Stimulated activated naive CD8-positive, alpha-beta T cell treated with anti-CD3 and anti-CD28 coated beads, Interleukin-15, Interleukin-2, amounts not matched to agents 100 ng/mL and 50 ng/mL, for 24 hours (primary cell): ENCODE results near the gene GAS6.

Source experiments
- H3K27ac Mint-ChIP-seq: one replicate; pipeline ENCODE4 v1.8.0; 2021; ENCODE audit warnings: mild to moderate bottlenecking, mixed read lengths
- H3K27me3 Mint-ChIP-seq: one replicate; pipeline ENCODE4 v1.8.0; 2021; ENCODE audit warnings: mixed read lengths
- H3K36me3 Mint-ChIP-seq: one replicate; pipeline ENCODE4 v1.8.0; 2021; ENCODE audit warnings: low read depth, mixed read lengths
- H3K4me1 Mint-ChIP-seq: one replicate; pipeline ENCODE4 v1.8.0; 2021; ENCODE audit warnings: low read depth, mixed read lengths
- H3K4me3 Mint-ChIP-seq: one replicate; pipeline ENCODE4 v1.8.0; 2021; ENCODE audit warnings: mild to moderate bottlenecking, mixed read lengths
- H3K9me3 Mint-ChIP-seq: one replicate; pipeline ENCODE4 v1.8.0; 2021; ENCODE audit warnings: mixed read lengths

Gene GAS6

GRCh38 chr13:113845723-113846635, 17.9 kb downstream of the GAS6 start:
- Mint-ChIP-seq H3K4me3 (no peak overlapping the region), H3K4me1 (peaks cover 30% of the 10 kb centered on the region), H3K36me3 (no peaks in the 10 kb centered on the region), H3K27me3 (peaks cover 7% of the 10 kb centered on the region), H3K9me3 (peaks cover 3% of the 10 kb centered on the region), H3K27ac (no peak overlapping the region)

GRCh38 chr13:113845055-113845454, 18.8 kb downstream of the GAS6 start:
- Mint-ChIP-seq H3K27ac (no peak overlapping the region), H3K27me3 (peaks cover 7% of the 10 kb centered on the region), H3K4me3 (no peak overlapping the region), H3K36me3 (no peaks in the 10 kb centered on the region), H3K4me1 (peaks cover 30% of the 10 kb centered on the region), H3K9me3 (peaks cover 3% of the 10 kb centered on the region)

- no peak overlapping the region for H3K27ac Mint-ChIP-seq
- H3K9me3 Mint-ChIP-seq: peaks cover 3% of the 10 kb centered on the region
- H3K36me3 Mint-ChIP-seq: no peaks in the 10 kb centered on the region
- peaks cover 7% of the 10 kb centered on the region for H3K27me3 Mint-ChIP-seq
- peaks cover 30% of the 10 kb centered on the region for H3K4me1 Mint-ChIP-seq
- H3K4me3 Mint-ChIP-seq: no peak overlapping the region
Measured at GRCh38 chr13:113843864-113844556, 19.9 kb downstream of the GAS6 start.

- no peak overlapping the region for H3K27ac Mint-ChIP-seq
- no peaks in the 10 kb centered on the region for H3K36me3 Mint-ChIP-seq
- H3K9me3 Mint-ChIP-seq: peaks cover 3% of the 10 kb centered on the region
- peaks cover 7% of the 10 kb centered on the region for H3K27me3 Mint-ChIP-seq
- H3K4me1 Mint-ChIP-seq: peaks cover 30% of the 10 kb centered on the region
- H3K4me3 Mint-ChIP-seq: no peak overlapping the region
Measured at GRCh38 chr13:113843063-113843654, 20.7 kb downstream of the GAS6 start.

GRCh38 chr13:113842336-113843062, 21.4 kb downstream of the GAS6 start:
- peaks cover 3% of the 10 kb centered on the region for H3K9me3 Mint-ChIP-seq
- peaks cover 30% of the 10 kb centered on the region for H3K4me1 Mint-ChIP-seq
- no peak overlapping the region for H3K27ac Mint-ChIP-seq
- no peak overlapping the region for H3K4me3 Mint-ChIP-seq
- peaks cover 7% of the 10 kb centered on the region for H3K27me3 Mint-ChIP-seq
- no peaks in the 10 kb centered on the region for H3K36me3 Mint-ChIP-seq

- peaks cover 21% of the 10 kb centered on the region for H3K4me1 Mint-ChIP-seq
- no peak overlapping the region for H3K4me3 Mint-ChIP-seq
- no peak overlapping the region for H3K27ac Mint-ChIP-seq
- no peaks in the 10 kb centered on the region for H3K36me3 Mint-ChIP-seq
- H3K9me3 Mint-ChIP-seq: peaks cover 3% of the 10 kb centered on the region
- peaks cover 7% of the 10 kb centered on the region for H3K27me3 Mint-ChIP-seq
Measured at GRCh38 chr13:113841353-113841650, 22.6 kb downstream of the GAS6 start.

- H3K4me3 Mint-ChIP-seq: no peak overlapping the region
- peaks cover 15% of the 10 kb centered on the region for H3K4me1 Mint-ChIP-seq
- H3K27ac Mint-ChIP-seq: no peak overlapping the region
- no peaks in the 10 kb centered on the region for H3K36me3 Mint-ChIP-seq
- peaks cover 3% of the 10 kb centered on the region for H3K9me3 Mint-ChIP-seq
- peaks cover 4% of the 10 kb centered on the region for H3K27me3 Mint-ChIP-seq
Measured at GRCh38 chr13:113840541-113841352, 23.1 kb downstream of the GAS6 start.

GRCh38 chr13:113839536-113840204, 24.2 kb downstream of the GAS6 start:
- Mint-ChIP-seq H3K36me3 (no peaks in the 10 kb centered on the region), H3K27me3 (peaks cover 3% of the 10 kb centered on the region), H3K4me3 (no peak overlapping the region), H3K9me3 (peaks cover 3% of the 10 kb centered on the region), H3K4me1 (peaks cover 5% of the 10 kb centered on the region), H3K27ac (no peak overlapping the region)

- H3K27me3 Mint-ChIP-seq: no peaks in the 10 kb centered on the region
- H3K27ac Mint-ChIP-seq: no peak overlapping the region
- H3K9me3 Mint-ChIP-seq: peaks cover 3% of the 10 kb centered on the region
- no peaks in the 10 kb centered on the region for H3K36me3 Mint-ChIP-seq
- no peak overlapping the region for H3K4me3 Mint-ChIP-seq
- peaks cover 3% of the 10 kb centered on the region for H3K4me1 Mint-ChIP-seq
Measured at GRCh38 chr13:113838711-113839201, 25.1 kb downstream of the GAS6 start.

- no peak overlapping the region for H3K4me3 Mint-ChIP-seq
- H3K36me3 Mint-ChIP-seq: no peaks in the 10 kb centered on the region
- peaks cover 3% of the 10 kb centered on the region for H3K9me3 Mint-ChIP-seq
- H3K27me3 Mint-ChIP-seq: no peaks in the 10 kb centered on the region
- peak overlapping the region; percentile 3 for H3K27ac Mint-ChIP-seq
- peaks cover 3% of the 10 kb centered on the region for H3K4me1 Mint-ChIP-seq
Measured at GRCh38 chr13:113837560-113838355, 26.1 kb downstream of the GAS6 start.

GRCh38 chr13:113836768-113837559, 26.9 kb downstream of the GAS6 start:
- Mint-ChIP-seq H3K27ac (peak overlapping the region; percentile 3), H3K9me3 (peaks cover under 1% of the 10 kb centered on the region), H3K4me3 (no peak overlapping the region), H3K27me3 (no peaks in the 10 kb centered on the region), H3K4me1 (peaks cover under 1% of the 10 kb centered on the region), H3K36me3 (no peaks in the 10 kb centered on the region)

- no peaks in the 10 kb centered on the region for H3K36me3 Mint-ChIP-seq
- H3K9me3 Mint-ChIP-seq: no peaks in the 10 kb centered on the region
- no peaks in the 10 kb centered on the region for H3K4me1 Mint-ChIP-seq
- no peak overlapping the region for H3K4me3 Mint-ChIP-seq
- no peaks in the 10 kb centered on the region for H3K27me3 Mint-ChIP-seq
- H3K27ac Mint-ChIP-seq: no peak overlapping the region
Measured at GRCh38 chr13:113835461-113836270, 28.2 kb downstream of the GAS6 start.
